Lower lobe of right lung (tissue), 2 donors: Measurements from ENCODE around the gene UBXN11. TPM values are rescaled to one million over a fixed set of nuclear protein-coding genes. Genes with fewer than 3 reads are reported as not detected.

Source experiments
- ATAC-seq, 2 donors: fragments of 200-7000 bp; cut with Tn5 transposase; one replicate each; pipeline ENCODE4 v1.9.1; 2020 to 2022; ENCODE audit warnings: mild to moderate bottlenecking in 2 of 2, moderate library complexity in 2 of 2
- DNase-seq: peaks from one replicate; pipeline ENCODE4 v3.0.0-alpha.2; 2020
- H3K27ac ChIP-seq: fragments of 200-600 bp; one replicate; pipeline ENCODE4 v1.8.0; 2022
- H3K27me3 ChIP-seq: fragments of 200-600 bp; one replicate; pipeline ENCODE4 v1.8.0; 2022; ENCODE audit warnings: low read depth
- H3K36me3 ChIP-seq: fragments of 200-600 bp; one replicate; pipeline ENCODE4 v1.8.0; 2022; ENCODE audit warnings: mild to moderate bottlenecking
- H3K4me1 ChIP-seq: fragments of 200-600 bp; one replicate; pipeline ENCODE4 v1.8.0; 2022
- H3K4me3 ChIP-seq: fragments of 200-600 bp; one replicate; pipeline ENCODE4 v1.8.0; 2022; ENCODE audit warnings: mild to moderate bottlenecking
- H3K9me3 ChIP-seq: fragments of 200-600 bp; one replicate; pipeline ENCODE4 v1.8.0; 2022
- CTCF ChIP-seq: fragments of 200-600 bp; IDR thresholded peaks from one replicate; pipeline ENCODE4 v1.8.0; 2022; ENCODE audit warnings: antibody characterized with exemption, mild to moderate bottlenecking
- intact Hi-C: fragments of 100-400 bp; cut with DNase I; formaldehyde crosslinking; loops from one replicate; pipeline ENCODE4 v1.11.0; 2022
- total RNA-seq: library from RNA; stranded (reverse); fragmentation: NEBNext Ultra II Directional; extraction: Animal tissue kit (Norgen Biotek cat#: 25700); gene quantifications from one replicate; pipeline ENCODE4 v1.2.1, GENCODE V29; 2021
- donor health status: DM: no; HTN: yes; CAD: no; lungs with severe emphysema.

The UBXN11 gene
- total RNA-seq, 1 donor from 2014 or later = 65.1 TPM

GRCh38 chr1:26352338-26352679, 45.9 kb upstream of the UBXN11 start:
- ATAC-seq = no peak
- H3K9me3 ChIP-seq = no peaks in the 10 kb centered on the region
- H3K36me3 ChIP-seq = no peaks in the 10 kb centered on the region
- intact Hi-C loops = no loop called here
- no peak for TF ChIP-seq CTCF
- no peak for DNase-seq
- no peak overlapping the region for H3K27ac ChIP-seq
- H3K4me3 ChIP-seq = no peak overlapping the region
- H3K27me3 ChIP-seq = peaks cover 3% of the 10 kb centered on the region
- H3K4me1 ChIP-seq = no peaks in the 10 kb centered on the region

- intact Hi-C loops = no loop called here
- no peaks in the 10 kb centered on the region for H3K36me3 ChIP-seq
- H3K9me3 ChIP-seq = no peaks in the 10 kb centered on the region
- no peak for TF ChIP-seq CTCF
- ATAC-seq (peak; percentile 67 to 79), DNase-seq (no peak)
- H3K27me3 ChIP-seq = no peaks in the 10 kb centered on the region
- no peaks in the 10 kb centered on the region for H3K4me1 ChIP-seq
- H3K27ac ChIP-seq = no peak overlapping the region
- no peak overlapping the region for H3K4me3 ChIP-seq
These were observed 45.3 kb upstream of the UBXN11 start for GRCh38 chr1:26351590-26352337.

GRCh38 chr1:26350701-26351589, 44.5 kb upstream of the UBXN11 start:
- Histone ChIP-seq H3K27ac (no peak overlapping the region), H3K27me3 (no peaks in the 10 kb centered on the region), H3K4me1 (no peaks in the 10 kb centered on the region), H3K4me3 (no peak overlapping the region), H3K9me3 (no peaks in the 10 kb centered on the region), H3K36me3 (no peaks in the 10 kb centered on the region)
- intact Hi-C loops = no loop called here
- no peak for DNase-seq
- ATAC-seq = no peak
- TF ChIP-seq CTCF = no peak

GRCh38 chr1:26350343-26350700, 43.9 kb upstream of the UBXN11 start:
- no peaks in the 10 kb centered on the region for H3K9me3 ChIP-seq
- no peak overlapping the region for H3K27ac ChIP-seq
- DNase-seq = no peak
- H3K4me1 ChIP-seq = no peaks in the 10 kb centered on the region
- no peaks in the 10 kb centered on the region for H3K27me3 ChIP-seq
- ATAC-seq = no peak
- no peaks in the 10 kb centered on the region for H3K36me3 ChIP-seq
- TF ChIP-seq CTCF = no peak
- no peak overlapping the region for H3K4me3 ChIP-seq
- intact Hi-C loops = no loop called here

GRCh38 chr1:26349877-26350244, 43.4 kb upstream of the UBXN11 start:
- ATAC-seq = no peak
- intact Hi-C loops = no loop called here
- no peaks in the 10 kb centered on the region for H3K4me1 ChIP-seq

More at GRCh38 chr1:26349877-26350244, 43.4 kb upstream of the UBXN11 start:
- Histone ChIP-seq H3K4me3 (no peak overlapping the region), H3K36me3 (no peaks in the 10 kb centered on the region), H3K27me3 (no peaks in the 10 kb centered on the region), H3K27ac (no peak overlapping the region), H3K9me3 (no peaks in the 10 kb centered on the region)
- TF ChIP-seq CTCF = no peak
- DNase-seq = no peak
